ENCODE results near the gene JDP2.
"Not testable (repeated sequence)": the region's sequence is repeated elsewhere in the genome, so short reads cannot be mapped to it uniquely, and the experiment has no call there.

JDP2 gene

GRCh38 chr14:75457648-75458165, 29.9 kb downstream of the JDP2 start:
- no peak for DNase-seq

- DNase-seq, result no peak
These were observed 30.5 kb downstream of the JDP2 start for GRCh38 chr14:75458305-75458704.

GRCh38 chr14:75459099-75459741, 31.4 kb downstream of the JDP2 start:
- DNase-seq, result peak; percentile 66

GRCh38 chr14:75459791-75460190, 32.0 kb downstream of the JDP2 start:
- DNase-seq, result no peak

GRCh38 chr14:75460394-75460793, 32.6 kb downstream of the JDP2 start:
- DNase-seq, result no peak

- DNase-seq, result no peak
These were observed 33.5 kb downstream of the JDP2 start for GRCh38 chr14:75461303-75461702.

- no peak for DNase-seq
These were observed 34.0 kb downstream of the JDP2 start for GRCh38 chr14:75461755-75462349.

GRCh38 chr14:75464626-75465025, 36.8 kb downstream of the JDP2 start:
- DNase-seq, result no peak

GRCh38 chr14:75467763-75468162, 39.9 kb downstream of the JDP2 start:
- no peak for DNase-seq

- DNase-seq, result no peak
These were observed 41.3 kb downstream of the JDP2 start for GRCh38 chr14:75469164-75469563.

GRCh38 chr14:75469606-75470237, 41.9 kb downstream of the JDP2 start:
- DNase-seq, result no peak

GRCh38 chr14:75470238-75470797, 42.5 kb downstream of the JDP2 start:
- no peak for DNase-seq

- no peak for DNase-seq
These were observed 43.2 kb downstream of the JDP2 start for GRCh38 chr14:75471059-75471458.

GRCh38 chr14:75474127-75474526, 46.3 kb downstream of the JDP2 start:
- DNase-seq, result not testable (repeated sequence)

GRCh38 chr14:75476274-75476995, 48.6 kb downstream of the JDP2 start:
- DNase-seq, result no peak

- DNase-seq, result no peak
These were observed 50.1 kb downstream of the JDP2 start for GRCh38 chr14:75477881-75478280.

- DNase-seq, result no peak
These were observed 52.2 kb downstream of the JDP2 start for GRCh38 chr14:75479770-75480600.

- DNase-seq, result no peak
These were observed 54.5 kb downstream of the JDP2 start for GRCh38 chr14:75482366-75482765.

GRCh38 chr14:75484711-75485429, 57.0 kb downstream of the JDP2 start:
- no peak for DNase-seq

GRCh38 chr14:75486318-75486717, 58.5 kb downstream of the JDP2 start:
- no peak for DNase-seq

GRCh38 chr14:75487155-75487671, 59.4 kb downstream of the JDP2 start:
- DNase-seq, result no peak

Data from KG1 (cell line).